ENCODE results near the gene TFDP1. TPM values are rescaled to one million over a fixed set of nuclear protein-coding genes. Genes with fewer than 3 reads are reported as not detected.
A peak's percentile ranks its signal among the peaks of the same experiment; 100 is the strongest.
"Not testable (repeated sequence)": the region's sequence is repeated elsewhere in the genome, so short reads cannot be mapped to it uniquely, and the experiment has no call there.

Gene TFDP1
- total and polyA plus RNA-seq, 2 donors (not counting 1 experiment from before 2014, with no cell fraction given), result 44.8 to 115 TPM

- Histone ChIP-seq H3K9me3 (ENCODE audit: control insufficient read depth, insufficient read depth, low read depth, low read length) (no peaks in the 10 kb centered on the region), H3K4me1 (ENCODE audit: control insufficient read depth, extremely low read depth, insufficient read depth, low read length) (no peaks in the 10 kb centered on the region), H3K79me2 (ENCODE audit: control insufficient read depth, insufficient read depth, low read length) (peaks cover 29% of the 10 kb centered on the region), H3K4me2 (ENCODE audit: extremely low read depth, insufficient read depth, low read length) (no peak overlapping the region), H2AFZ (ENCODE audit: low read length) (no peak overlapping the region), H3K9ac (ENCODE audit: insufficient read depth, low read length) (no peak overlapping the region), H3K27me3 (ENCODE audit: control insufficient read depth, insufficient read depth, low read length) (no peaks in the 10 kb centered on the region), H3K4me3 (replicated peaks in 1 of 4; ENCODE audit: control extremely low read depth in 1 of 4, insufficient read depth in 1 of 4, low read depth in 3 of 4, low read length in 4 of 4) (no peak overlapping the region), H3K36me3 (ENCODE audit: control insufficient read depth, insufficient read depth, low read length) (peaks cover 6% of the 10 kb centered on the region), H3K27ac (ENCODE audit: insufficient read depth, low read length) (no peak overlapping the region), H4K20me1 (ENCODE audit: control insufficient read depth, extremely low read depth, insufficient read depth, low read length) (peaks cover 1% of the 10 kb centered on the region)
- TF ChIP-seq CTCF (conservative IDR thresholded peaks at IDR 0.05 in 1 of 2, IDR thresholded peaks at IDR 0.05 in 1 of 2; ENCODE audit: low read depth in 1 of 2, low read length in 2 of 2) (no peak), EZH2 (IDR thresholded peaks at IDR 0.05; ENCODE audit: low read length, missing control alignments) (no peak)
- no peak for DNase-seq (ENCODE audit: low read depth in 2 of 2)
Observed at GRCh38 chr13:113620036-113620796, 35.7 kb downstream of the TFDP1 start.

GRCh38 chr13:113621046-113621445, 36.5 kb downstream of the TFDP1 start:
- Histone ChIP-seq H3K27me3 (ENCODE audit: control insufficient read depth, insufficient read depth, low read length) (no peaks in the 10 kb centered on the region), H3K27ac (ENCODE audit: insufficient read depth, low read length) (no peak overlapping the region), H3K79me2 (ENCODE audit: control insufficient read depth, insufficient read depth, low read length) (peaks cover 29% of the 10 kb centered on the region), H3K9ac (ENCODE audit: insufficient read depth, low read length) (no peak overlapping the region), H3K4me1 (ENCODE audit: control insufficient read depth, extremely low read depth, insufficient read depth, low read length) (no peaks in the 10 kb centered on the region), H4K20me1 (ENCODE audit: control insufficient read depth, extremely low read depth, insufficient read depth, low read length) (peaks cover 1% of the 10 kb centered on the region), H3K4me3 (replicated peaks in 1 of 4; ENCODE audit: control extremely low read depth in 1 of 4, insufficient read depth in 1 of 4, low read depth in 3 of 4, low read length in 4 of 4) (no peak overlapping the region), H3K4me2 (ENCODE audit: extremely low read depth, insufficient read depth, low read length) (no peak overlapping the region), H3K36me3 (ENCODE audit: control insufficient read depth, insufficient read depth, low read length) (peaks cover 6% of the 10 kb centered on the region), H3K9me3 (ENCODE audit: control insufficient read depth, insufficient read depth, low read depth, low read length) (no peaks in the 10 kb centered on the region), H2AFZ (ENCODE audit: low read length) (no peak overlapping the region)
- DNase-seq (ENCODE audit: low read depth in 2 of 2), result no peak
- TF ChIP-seq CTCF (conservative IDR thresholded peaks at IDR 0.05 in 1 of 2, IDR thresholded peaks at IDR 0.05 in 1 of 2; ENCODE audit: low read depth in 1 of 2, low read length in 2 of 2) (no peak), EZH2 (IDR thresholded peaks at IDR 0.05; ENCODE audit: low read length, missing control alignments) (no peak)

- not testable (repeated sequence) for H3K4me1 ChIP-seq (ENCODE audit: control insufficient read depth, extremely low read depth, insufficient read depth, low read length); H3K36me3 ChIP-seq (ENCODE audit: control insufficient read depth, insufficient read depth, low read length); H3K9me3 ChIP-seq (ENCODE audit: control insufficient read depth, insufficient read depth, low read depth, low read length); H2AFZ ChIP-seq (ENCODE audit: low read length); H3K4me3 ChIP-seq (replicated peaks in 1 of 4; ENCODE audit: control extremely low read depth in 1 of 4, insufficient read depth in 1 of 4, low read depth in 3 of 4, low read length in 4 of 4); H3K4me2 ChIP-seq (ENCODE audit: extremely low read depth, insufficient read depth, low read length); H3K27ac ChIP-seq (ENCODE audit: insufficient read depth, low read length); H3K27me3 ChIP-seq (ENCODE audit: control insufficient read depth, insufficient read depth, low read length); H3K9ac ChIP-seq (ENCODE audit: insufficient read depth, low read length); H4K20me1 ChIP-seq (ENCODE audit: control insufficient read depth, extremely low read depth, insufficient read depth, low read length)
- peak; percentile 3 to 32 for DNase-seq (ENCODE audit: low read depth in 2 of 2)
- TF ChIP-seq CTCF (conservative IDR thresholded peaks at IDR 0.05 in 1 of 2, IDR thresholded peaks at IDR 0.05 in 1 of 2; ENCODE audit: low read depth in 1 of 2, low read length in 2 of 2), result peak; percentile 34 to 46
- H3K79me2 ChIP-seq (ENCODE audit: control insufficient read depth, insufficient read depth, low read length), result peaks cover 24% of the 10 kb centered on the region
Observed at GRCh38 chr13:113621498-113621897, 36.9 kb downstream of the TFDP1 start.

GRCh38 chr13:113621986-113622550, 37.5 kb downstream of the TFDP1 start:
- not testable (repeated sequence) for H3K4me3 ChIP-seq (replicated peaks in 1 of 4; ENCODE audit: control extremely low read depth in 1 of 4, insufficient read depth in 1 of 4, low read depth in 3 of 4, low read length in 4 of 4); H3K27me3 ChIP-seq (ENCODE audit: control insufficient read depth, insufficient read depth, low read length); H3K4me1 ChIP-seq (ENCODE audit: control insufficient read depth, extremely low read depth, insufficient read depth, low read length); H3K9ac ChIP-seq (ENCODE audit: insufficient read depth, low read length); H3K27ac ChIP-seq (ENCODE audit: insufficient read depth, low read length); H4K20me1 ChIP-seq (ENCODE audit: control insufficient read depth, extremely low read depth, insufficient read depth, low read length); H3K9me3 ChIP-seq (ENCODE audit: control insufficient read depth, insufficient read depth, low read depth, low read length); DNase-seq (ENCODE audit: low read depth in 2 of 2); H2AFZ ChIP-seq (ENCODE audit: low read length); H3K4me2 ChIP-seq (ENCODE audit: extremely low read depth, insufficient read depth, low read length); H3K36me3 ChIP-seq (ENCODE audit: control insufficient read depth, insufficient read depth, low read length)
- peaks cover 22% of the 10 kb centered on the region for H3K79me2 ChIP-seq (ENCODE audit: control insufficient read depth, insufficient read depth, low read length)

Measured in fibroblast of lung (primary cell).